K562 (cell line): Measurements from ENCODE around the gene ZNF234. TPM values are rescaled to one million over a fixed set of nuclear protein-coding genes. Genes with fewer than 3 reads are reported as not detected.

ENCODE experiments used
- CREB1 ChIP-seq, 2 experiments: sonication (generic) in 1 of 2; formaldehyde crosslinking in 1 of 2; IDR thresholded peaks; 2 replicates each; pipeline versions ENCODE4 v1.6.1 to v1.8.0; 2012 to 2022; ENCODE audit warnings: inconsistent platforms in 1 of 2, mild to moderate bottlenecking in 1 of 2, missing genetic modification reagents in 1 of 2, moderate library complexity in 1 of 2
- ELF4 ChIP-seq: fragments of 450-650 bp; formaldehyde crosslinking; IDR thresholded peaks from 2 replicates; pipeline ENCODE4 v1.4.0; 2022; ENCODE audit warnings: missing genetic modification characterization
- MAFK ChIP-seq: IDR thresholded peaks from 2 replicates; pipeline ENCODE4 v1.6.1; 2011; ENCODE audit warnings: low read length, improper control_type of control experiment
- NFRKB ChIP-seq: fragments of 450-650 bp; IDR thresholded peaks from 2 replicates; pipeline ENCODE4 v1.6.1; 2016; ENCODE audit warnings: low read depth
- NR2C2 ChIP-seq, 2 experiments: fragments of 200-800 bp in 1 of 2; sonication (Bioruptor generic) in 1 of 2; sonication (generic) in 1 of 2; formaldehyde crosslinking in 1 of 2; IDR thresholded peaks; 2 replicates each; pipeline versions ENCODE4 v1.6.1 to v1.8.0; 2016 to 2022; ENCODE audit warnings: mild to moderate bottlenecking in 1 of 2, missing compliant biosample characterization in 1 of 2, missing genetic modification characterization in 1 of 2, missing genetic modification reagents in 1 of 2
- NR4A1 ChIP-seq, 2 experiments: fragments of 250-450 bp in 1 of 2; fragments of 450-650 bp in 1 of 2; sonication (Bioruptor Pico) in 1 of 2; IDR thresholded peaks; 2 replicates each; pipeline versions ENCODE4 v1.4.0 to v1.6.1; 2016 to 2020; ENCODE audit warnings: mild to moderate bottlenecking in 2 of 2, missing compliant biosample characterization in 1 of 2, missing genetic modification characterization in 1 of 2, moderate library complexity in 1 of 2
- RNF2 ChIP-seq: sonication (generic); IDR thresholded peaks from 2 replicates; pipeline ENCODE4 v1.6.1; 2016
- SNAPC5 ChIP-seq: fragments of 250-450 bp; sonication (Bioruptor Pico); IDR thresholded peaks from 2 replicates; pipeline ENCODE4 v1.8.0; 2021; ENCODE audit warnings: moderate library complexity, mild to moderate bottlenecking, inconsistent platforms
- TAF7 ChIP-seq: fragments of 450-650 bp; IDR thresholded peaks from 2 replicates; pipeline ENCODE4 v1.6.1; 2016; ENCODE audit warnings: missing genetic modification characterization, missing compliant biosample characterization
- ZBTB7A ChIP-seq: IDR thresholded peaks from 2 replicates; pipeline ENCODE4 v1.6.1; 2011; ENCODE audit warnings: low read depth, mild to moderate bottlenecking, low read length, moderate library complexity, borderline replicate concordance; ENCODE audit not compliant: control insufficient read depth
- ZEB2 ChIP-seq: fragments of 450-650 bp; IDR thresholded peaks from 2 replicates; pipeline ENCODE4 v1.6.1; 2016
- ZNF23 ChIP-seq: fragments of 250-450 bp; sonication (Bioruptor Pico); IDR thresholded peaks from 2 replicates; pipeline ENCODE4 v1.4.0; 2020; ENCODE audit warnings: mild to moderate bottlenecking
- ZNF586 ChIP-seq: fragments of 450-650 bp; formaldehyde crosslinking; conservative IDR thresholded peaks from 2 replicates; pipeline ENCODE4 v1.4.0; 2020; ENCODE audit warnings: mild to moderate bottlenecking, moderate library complexity
- ZNF778 ChIP-seq: fragments of 450-650 bp; formaldehyde crosslinking; IDR thresholded peaks from 2 replicates; pipeline ENCODE4 v1.4.0; 2020; ENCODE audit warnings: mild to moderate bottlenecking, moderate library complexity
- polyA plus RNA-seq, 8 experiments: library from polyadenylated mRNA; depleted of rRNA in 4 of 8; stranded (reverse) in 5 of 8; unstranded in 3 of 8; fragments of >200 nt; fragmentation: Nextera tagmentation in 2 of 8; fragmentation: Illumina TruSeq in 1 of 8; extraction: Ambion mirVana in 2 of 8; extraction: Trizol in 1 of 8; gene quantifications; 2 replicates each; pipeline versions ENCODE4 v1.2.1 to v1.2.3, GENCODE V29; 2011 to 2014; ENCODE audit warnings: inconsistent platforms in 1 of 8, missing spikeins in 1 of 8
- total RNA-seq, 7 experiments: library from RNA; depleted of rRNA in 6 of 7; stranded (reverse); fragments of >200 nt in 6 of 7; fragmentation: Illumina TruSeq in 2 of 7; extraction: Trizol in 2 of 7; gene quantifications; 2 replicates each; pipeline versions ENCODE4 v1.2.1 to v1.2.3, GENCODE V29; 2011 to 2021; ENCODE audit warnings: low replicate concordance in 1 of 7
- TF ChIP-seq, protein P1 (sequence below): fragments of 450-650 bp; IDR thresholded peaks from 2 replicates; pipeline ENCODE4 v1.6.1; 2016; ENCODE audit warnings: mild to moderate bottlenecking
- TF ChIP-seq, protein P2 (sequence below): fragments of 450-650 bp; IDR thresholded peaks from 2 replicates; pipeline ENCODE4 v1.6.1; 2016; ENCODE audit warnings: low read depth

Gene ZNF234
- total and polyA plus RNA-seq, 9 of the 15 experiments (the other 6 are each of a cell fraction or from before 2014, with no cell fraction given): 0.82 to 2.9 (median 1.5) TPM

- TF ChIP-seq TAF7 (tag) (peak; percentile 50; the same call in 1 of the 2 replicates), CREB1 (IDR thresholded peaks at IDR 0.05) (no peak), CREB1 (CRISPR knock-in tag; IDR thresholded peaks at IDR 0.05) (peak; percentile 50; the same call in 1 of the 2 replicates), MAFK (peak; percentile 15; the same call in 1 of the 2 replicates), NR2C2 (CRISPR knock-in tag; IDR thresholded peaks at IDR 0.05) (0 out of 2 replicates have a peak, but pooled peaks have one; percentile 62), NR2C2 (tag; IDR thresholded peaks at IDR 0.05) (peak; percentile 94), ZNF586 (CRISPR knock-in tag) (no peak), ELF4 (peak; percentile 64; the same call in 1 of the 2 replicates), ZNF778 (CRISPR knock-in tag) (no peak), ZEB2 (peak; percentile 64; the same call in 1 of the 2 replicates), SNAPC5 (CRISPR knock-in tag) (no peak), NR4A1 (CRISPR knock-in tag; IDR thresholded peaks at IDR 0.05) (no peak), NR4A1 (tag; IDR thresholded peaks at IDR 0.05) (peak; percentile 57), ZNF23 (CRISPR knock-in tag) (no peak), NFRKB (peak; percentile 92), RNF2 (no peak), ZBTB7A (no peak)
- TF ChIP-seq, protein P1, sequence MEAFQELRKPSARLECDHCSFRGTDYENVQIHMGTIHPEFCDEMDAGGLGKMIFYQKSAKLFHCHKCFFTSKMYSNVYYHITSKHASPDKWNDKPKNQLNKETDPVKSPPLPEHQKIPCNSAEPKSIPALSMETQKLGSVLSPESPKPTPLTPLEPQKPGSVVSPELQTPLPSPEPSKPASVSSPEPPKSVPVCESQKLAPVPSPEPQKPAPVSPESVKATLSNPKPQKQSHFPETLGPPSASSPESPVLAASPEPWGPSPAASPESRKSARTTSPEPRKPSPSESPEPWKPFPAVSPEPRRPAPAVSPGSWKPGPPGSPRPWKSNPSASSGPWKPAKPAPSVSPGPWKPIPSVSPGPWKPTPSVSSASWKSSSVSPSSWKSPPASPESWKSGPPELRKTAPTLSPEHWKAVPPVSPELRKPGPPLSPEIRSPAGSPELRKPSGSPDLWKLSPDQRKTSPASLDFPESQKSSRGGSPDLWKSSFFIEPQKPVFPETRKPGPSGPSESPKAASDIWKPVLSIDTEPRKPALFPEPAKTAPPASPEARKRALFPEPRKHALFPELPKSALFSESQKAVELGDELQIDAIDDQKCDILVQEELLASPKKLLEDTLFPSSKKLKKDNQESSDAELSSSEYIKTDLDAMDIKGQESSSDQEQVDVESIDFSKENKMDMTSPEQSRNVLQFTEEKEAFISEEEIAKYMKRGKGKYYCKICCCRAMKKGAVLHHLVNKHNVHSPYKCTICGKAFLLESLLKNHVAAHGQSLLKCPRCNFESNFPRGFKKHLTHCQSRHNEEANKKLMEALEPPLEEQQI: no peak
- TF ChIP-seq, protein P2, sequence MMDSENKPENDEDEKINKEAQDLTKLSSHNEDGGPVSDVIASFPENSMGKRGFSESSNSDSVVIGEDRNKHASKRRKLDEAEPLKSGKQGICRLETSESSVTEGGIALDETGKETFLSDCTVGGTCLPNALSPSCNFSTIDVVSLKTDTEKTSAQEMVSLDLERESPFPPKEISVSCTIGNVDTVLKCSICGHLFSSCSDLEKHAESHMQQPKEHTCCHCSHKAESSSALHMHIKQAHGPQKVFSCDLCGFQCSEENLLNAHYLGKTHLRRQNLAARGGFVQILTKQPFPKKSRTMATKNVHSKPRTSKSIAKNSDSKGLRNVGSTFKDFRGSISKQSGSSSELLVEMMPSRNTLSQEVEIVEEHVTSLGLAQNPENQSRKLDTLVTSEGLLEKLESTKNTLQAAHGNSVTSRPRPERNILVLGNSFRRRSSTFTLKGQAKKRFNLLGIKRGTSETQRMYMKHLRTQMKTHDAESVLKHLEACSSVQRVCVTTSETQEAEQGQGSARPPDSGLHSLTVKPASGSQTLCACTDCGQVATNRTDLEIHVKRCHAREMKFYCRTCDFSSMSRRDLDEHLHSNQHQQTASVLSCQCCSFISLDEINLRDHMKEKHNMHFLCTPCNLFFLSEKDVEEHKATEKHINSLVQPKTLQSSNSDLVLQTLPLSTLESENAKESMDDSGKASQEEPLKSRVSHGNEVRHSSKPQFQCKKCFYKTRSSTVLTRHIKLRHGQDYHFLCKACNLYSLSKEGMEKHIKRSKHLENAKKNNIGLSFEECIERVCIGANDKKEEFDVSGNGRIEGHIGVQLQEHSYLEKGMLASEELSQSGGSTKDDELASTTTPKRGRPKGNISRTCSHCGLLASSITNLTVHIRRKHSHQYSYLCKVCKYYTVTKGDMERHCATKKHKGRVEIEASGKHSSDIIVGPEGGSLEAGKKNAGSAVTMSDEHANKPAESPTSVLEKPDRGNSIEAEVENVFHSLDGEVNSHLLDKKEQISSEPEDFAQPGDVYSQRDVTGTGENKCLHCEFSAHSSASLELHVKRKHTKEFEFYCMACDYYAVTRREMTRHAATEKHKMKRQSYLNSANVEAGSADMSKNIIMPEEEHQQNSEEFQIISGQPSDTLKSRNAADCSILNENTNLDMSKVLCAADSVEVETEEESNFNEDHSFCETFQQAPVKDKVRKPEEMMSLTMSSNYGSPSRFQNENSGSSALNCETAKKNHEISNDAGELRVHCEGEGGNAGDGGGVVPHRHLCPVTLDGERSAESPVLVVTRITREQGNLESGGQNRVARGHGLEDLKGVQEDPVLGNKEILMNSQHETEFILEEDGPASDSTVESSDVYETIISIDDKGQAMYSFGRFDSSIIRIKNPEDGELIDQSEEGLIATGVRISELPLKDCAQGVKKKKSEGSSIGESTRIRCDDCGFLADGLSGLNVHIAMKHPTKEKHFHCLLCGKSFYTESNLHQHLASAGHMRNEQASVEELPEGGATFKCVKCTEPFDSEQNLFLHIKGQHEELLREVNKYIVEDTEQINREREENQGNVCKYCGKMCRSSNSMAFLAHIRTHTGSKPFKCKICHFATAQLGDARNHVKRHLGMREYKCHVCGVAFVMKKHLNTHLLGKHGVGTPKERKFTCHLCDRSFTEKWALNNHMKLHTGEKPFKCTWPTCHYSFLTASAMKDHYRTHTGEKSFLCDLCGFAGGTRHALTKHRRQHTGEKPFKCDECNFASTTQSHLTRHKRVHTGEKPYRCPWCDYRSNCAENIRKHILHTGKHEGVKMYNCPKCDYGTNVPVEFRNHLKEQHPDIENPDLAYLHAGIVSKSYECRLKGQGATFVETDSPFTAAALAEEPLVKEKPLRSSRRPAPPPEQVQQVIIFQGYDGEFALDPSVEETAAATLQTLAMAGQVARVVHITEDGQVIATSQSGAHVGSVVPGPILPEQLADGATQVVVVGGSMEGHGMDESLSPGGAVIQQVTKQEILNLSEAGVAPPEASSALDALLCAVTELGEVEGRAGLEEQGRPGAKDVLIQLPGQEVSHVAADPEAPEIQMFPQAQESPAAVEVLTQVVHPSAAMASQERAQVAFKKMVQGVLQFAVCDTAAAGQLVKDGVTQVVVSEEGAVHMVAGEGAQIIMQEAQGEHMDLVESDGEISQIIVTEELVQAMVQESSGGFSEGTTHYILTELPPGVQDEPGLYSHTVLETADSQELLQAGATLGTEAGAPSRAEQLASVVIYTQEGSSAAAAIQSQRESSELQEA: peak; percentile 79; the same call in 1 of the 2 replicates
These were observed 23.5 kb downstream of the ZNF234 start, which contains the start of gene ZNF226 (continued) for GRCh38 chr19:44164673-44165512.
